ENCODE results near the gene CCL21.
A peak's percentile ranks its signal among the peaks of the same experiment; 100 is the strongest.

Gene CCL21

DNA sequence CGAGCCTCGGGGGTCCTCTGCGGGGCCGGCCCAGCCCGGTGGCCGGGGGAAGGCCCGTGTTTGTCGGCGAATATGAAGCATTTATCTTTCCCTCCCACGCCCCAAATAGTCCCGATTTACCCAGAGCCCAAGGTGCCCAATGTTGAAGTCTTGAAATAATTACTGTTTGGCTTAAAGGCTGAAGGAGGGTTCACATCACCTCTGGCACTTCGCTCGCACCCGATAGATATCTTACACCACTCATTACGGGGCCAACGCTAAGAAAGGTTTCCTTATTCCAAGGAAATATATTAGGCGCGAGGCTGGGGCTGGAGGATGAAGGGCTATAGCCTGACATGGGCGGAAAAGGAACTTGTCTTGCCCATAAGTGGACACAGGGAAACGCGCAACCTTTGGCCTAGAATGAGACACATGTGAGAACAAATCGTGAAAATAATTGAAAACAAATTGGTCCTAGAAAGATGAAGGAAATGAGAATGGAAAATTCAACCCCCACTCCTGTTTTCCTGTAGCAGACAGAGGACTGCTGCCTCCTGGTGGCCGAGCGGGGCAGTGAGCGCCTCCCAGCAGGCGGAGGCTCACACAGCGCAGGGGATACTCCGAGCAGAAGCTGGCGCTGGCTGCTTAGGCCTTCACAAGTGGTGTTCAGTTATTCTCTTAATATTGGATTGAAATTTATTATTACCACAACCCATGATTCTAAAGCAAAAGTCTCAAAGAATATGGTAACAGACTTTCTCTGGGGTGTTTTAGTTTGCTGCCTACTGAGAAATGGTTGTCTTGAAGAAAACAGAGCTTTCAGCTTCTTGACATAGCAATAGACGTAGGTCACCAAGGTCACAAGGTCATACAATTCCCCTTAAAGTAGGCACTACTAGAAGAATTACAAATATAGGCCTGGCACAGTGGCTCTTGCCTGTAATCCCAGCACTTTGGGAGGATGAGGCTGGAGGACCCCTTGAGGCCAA is 7.9 kb downstream of the CCL21 start:
- peak; percentile 69 for DNase-seq

DNA sequence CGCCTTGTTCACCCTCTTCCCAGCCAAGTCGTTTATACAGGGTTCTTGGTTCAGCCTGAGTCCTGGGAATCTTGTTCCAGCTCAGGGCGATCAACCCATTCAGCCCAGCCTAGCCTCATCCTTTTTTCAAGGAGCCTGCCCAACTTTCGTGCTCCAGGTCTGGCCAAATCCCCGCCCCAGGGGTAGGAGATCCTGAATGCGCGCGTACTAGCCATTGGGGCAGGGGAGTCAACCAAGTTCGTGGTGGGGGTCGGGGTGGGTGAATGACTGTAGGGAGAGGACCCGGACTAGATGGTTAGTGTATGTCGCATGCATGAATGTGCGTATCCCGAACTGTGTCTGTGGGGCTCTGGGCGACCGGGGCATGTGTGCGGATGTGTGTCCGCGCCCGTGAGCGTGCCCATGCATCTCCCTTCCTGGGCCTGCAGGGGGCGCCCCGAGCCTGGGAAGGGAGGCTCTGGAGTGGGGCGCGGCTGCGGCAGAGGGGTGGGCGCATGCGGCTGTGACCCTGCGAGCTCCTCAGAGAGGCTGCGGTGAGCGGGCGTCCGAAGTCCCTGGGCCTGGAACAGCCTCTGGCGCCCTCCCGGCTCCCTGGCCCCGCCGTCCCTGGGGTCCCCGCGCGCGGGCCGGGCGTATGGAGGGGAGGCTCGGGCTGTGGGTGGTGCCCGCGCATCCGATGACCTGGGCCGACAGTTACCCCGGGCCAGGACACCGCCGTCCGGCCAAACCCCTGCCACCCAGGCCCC is 8.7 kb downstream of the CCL21 start:
- peak; percentile 63 for DNase-seq

DNA sequence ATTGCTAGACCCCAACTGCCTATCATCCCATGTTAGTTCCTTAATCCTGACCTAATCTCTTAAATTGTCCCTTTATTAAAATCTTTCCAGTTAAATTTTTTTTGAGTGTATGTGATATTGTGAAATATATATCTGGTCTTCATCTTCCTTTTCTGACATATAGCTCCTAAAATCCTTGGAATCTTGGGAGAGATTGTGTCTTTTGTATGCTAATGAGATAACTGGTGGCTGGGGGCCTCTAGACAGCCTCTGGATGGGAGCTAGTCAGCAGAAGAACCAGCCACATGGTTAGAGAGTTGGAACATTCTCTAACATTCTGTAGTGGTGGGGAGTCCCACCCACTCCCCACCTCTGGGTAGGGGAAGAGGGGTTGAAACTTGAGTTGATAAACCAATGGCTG is 15.1 kb downstream of the CCL21 start:
- DNase-seq = no peak

DNA sequence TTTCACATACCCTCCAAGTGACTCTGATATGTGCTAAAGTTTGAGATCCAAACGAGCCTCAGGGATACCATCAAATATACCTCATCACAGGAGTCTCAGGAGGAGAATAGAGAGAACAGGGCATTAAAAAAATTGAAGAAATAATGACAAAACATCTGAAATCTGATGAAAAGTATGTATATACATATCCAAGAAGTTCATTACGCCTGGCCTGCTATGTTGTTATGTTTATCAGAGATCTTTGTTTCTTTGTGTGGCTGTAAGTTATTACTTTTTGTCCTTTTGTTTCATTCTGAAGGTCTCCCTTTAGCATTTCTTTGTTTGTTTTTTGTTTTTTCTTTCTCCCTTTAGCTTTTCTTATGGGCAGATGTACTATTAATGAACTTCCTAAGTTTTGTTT is 16.4 kb downstream of the CCL21 start:
- DNase-seq = no peak

DNA sequence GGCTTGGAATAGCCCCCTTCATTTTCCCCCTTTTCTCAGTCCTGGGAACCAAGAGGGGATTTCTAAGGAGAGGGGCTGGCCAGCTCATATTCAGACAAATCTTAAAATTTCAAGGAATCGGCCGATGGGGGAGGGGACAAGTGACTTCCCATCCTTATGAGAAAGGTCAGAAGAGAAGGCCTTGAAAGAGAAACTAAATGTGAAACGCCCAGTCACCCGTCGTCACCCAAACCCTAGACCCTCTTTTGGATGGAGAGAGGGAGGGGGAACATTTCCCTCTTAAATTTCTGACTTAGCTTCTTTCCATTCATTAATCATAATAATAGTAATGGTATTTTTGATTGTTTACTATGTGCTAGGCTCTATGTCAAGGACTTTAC is 18.0 kb downstream of the CCL21 start:
- no peak for DNase-seq

DNA sequence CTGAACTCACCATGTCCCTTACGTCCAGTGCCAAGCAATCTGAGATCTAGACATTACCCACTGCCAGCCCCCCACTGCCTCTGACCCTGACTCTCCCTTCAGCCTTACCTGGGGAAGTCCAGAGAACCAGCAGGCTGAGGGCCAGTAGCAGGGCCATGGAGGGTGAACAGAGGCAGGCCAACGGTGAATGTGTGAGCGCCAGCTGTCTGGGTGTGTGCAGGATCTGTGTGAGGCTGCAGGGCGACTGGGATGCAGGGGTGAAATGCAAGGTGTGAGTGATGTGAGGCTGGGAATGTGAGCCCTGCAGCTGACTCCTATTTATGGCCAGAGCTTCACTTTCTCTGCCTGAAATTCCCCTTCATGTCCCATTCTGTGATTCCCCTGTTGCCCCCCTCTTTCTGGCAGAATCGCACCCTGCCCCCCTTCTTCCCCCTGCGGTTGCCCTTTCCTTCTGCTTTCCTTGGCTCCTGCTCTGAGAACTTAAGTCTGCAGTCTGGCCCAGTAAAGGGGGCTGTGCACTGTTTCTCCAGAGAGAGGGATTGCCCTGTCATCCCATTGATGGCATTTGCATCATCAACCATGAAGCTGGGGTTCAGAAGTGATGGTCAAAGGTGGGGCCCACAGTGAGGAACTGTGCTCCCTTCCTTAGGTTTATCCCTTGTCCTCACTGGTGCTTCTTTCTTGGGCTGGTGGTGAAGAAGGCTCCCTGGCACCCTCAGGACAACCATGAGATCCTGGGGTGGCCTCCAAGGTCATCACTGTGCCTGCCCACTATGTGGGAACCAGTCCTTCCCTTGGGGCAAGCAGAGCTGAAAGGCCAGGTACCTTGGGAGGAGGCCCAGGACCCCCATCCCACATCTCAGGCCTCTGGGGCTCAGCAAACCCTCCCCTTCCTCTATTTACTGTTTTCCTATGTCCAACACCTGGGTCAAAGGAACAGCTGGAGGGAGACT is 18.7 kb downstream of the CCL21 start, which contains the start of gene CCL19:
Gene CCL19, minus strand, starts transcription at position 294 of the 953 bp plus-strand sequence. Its CDS starts 137 bp downstream, at position 157.
- DNase-seq = no peak

DNA sequence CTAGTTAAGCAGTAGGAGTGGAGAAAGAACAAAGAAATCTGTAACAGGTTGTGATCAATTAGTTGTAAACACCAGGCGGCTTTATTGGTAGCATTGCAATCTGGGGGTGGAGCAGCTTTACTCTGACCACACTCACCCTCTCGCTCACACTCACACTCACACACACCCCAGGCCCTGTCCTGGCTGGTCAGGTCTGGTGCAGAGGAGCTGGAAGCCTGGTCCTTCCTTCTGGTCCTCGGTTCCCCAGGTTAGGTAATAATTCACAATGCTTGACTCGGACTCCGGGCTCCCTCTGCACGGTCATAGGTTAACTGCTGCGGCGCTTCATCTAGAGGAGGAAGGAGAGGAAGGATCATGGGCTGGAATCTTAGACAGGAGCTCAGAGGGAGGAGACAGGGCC is 20.4 kb downstream of the CCL21 start:
- DNase-seq = no peak

DNA sequence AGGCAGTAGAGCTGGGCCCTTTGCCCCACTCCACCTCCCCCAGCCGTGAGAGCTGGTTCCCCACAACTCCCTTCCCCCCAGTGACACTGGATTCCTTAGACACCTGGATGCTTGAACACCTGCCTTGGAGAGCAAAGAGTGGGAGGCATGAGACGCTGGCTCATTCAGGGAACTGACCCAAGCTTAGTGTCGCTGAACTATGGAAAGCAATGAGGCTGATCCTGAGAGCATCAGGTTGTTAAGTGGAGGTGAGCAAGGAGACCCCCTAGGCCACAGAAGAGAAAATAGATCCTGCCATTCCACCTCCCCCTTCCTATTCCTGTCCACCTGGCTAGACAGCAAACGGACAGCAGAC is 20.8 kb downstream of the CCL21 start:
- DNase-seq = no peak

DNA sequence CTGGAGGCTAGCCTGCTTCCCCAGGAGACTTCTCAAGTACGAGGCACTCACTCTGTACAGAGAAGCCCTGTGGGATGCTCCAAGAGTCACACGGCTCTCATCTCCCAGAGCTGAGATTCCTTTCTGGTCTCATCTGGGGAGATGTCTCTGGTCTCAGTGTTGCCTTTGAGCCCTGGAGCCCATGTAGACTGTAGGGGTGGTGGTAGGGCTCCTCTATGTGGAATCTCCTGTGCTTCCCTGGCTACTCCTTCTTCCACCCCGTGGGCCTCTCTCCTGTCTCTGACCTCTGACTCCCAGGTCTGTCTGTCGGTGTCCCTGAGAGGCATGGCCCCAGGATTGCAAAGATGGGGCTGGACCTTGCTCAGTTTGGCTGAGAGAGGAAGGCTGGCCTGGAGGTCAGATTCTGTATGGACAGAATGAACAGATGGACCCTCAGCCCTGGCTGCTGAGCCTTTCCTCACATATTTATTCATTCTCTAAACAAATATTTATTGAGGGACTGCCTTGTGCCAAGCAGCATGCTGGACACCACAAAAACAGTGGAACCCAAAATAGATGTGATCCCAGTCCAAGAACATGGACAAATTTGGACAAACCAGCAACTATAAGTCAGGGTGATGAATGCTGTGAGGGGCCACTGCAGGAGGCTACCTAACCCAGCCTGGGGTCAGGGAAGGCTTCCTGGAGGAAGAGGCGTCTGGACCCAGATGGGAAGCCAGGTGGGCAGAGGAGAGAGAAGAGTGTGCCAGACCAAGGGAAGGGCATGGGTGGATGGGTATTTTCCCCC is 21.4 kb downstream of the CCL21 start:
- DNase-seq = no peak

DNA sequence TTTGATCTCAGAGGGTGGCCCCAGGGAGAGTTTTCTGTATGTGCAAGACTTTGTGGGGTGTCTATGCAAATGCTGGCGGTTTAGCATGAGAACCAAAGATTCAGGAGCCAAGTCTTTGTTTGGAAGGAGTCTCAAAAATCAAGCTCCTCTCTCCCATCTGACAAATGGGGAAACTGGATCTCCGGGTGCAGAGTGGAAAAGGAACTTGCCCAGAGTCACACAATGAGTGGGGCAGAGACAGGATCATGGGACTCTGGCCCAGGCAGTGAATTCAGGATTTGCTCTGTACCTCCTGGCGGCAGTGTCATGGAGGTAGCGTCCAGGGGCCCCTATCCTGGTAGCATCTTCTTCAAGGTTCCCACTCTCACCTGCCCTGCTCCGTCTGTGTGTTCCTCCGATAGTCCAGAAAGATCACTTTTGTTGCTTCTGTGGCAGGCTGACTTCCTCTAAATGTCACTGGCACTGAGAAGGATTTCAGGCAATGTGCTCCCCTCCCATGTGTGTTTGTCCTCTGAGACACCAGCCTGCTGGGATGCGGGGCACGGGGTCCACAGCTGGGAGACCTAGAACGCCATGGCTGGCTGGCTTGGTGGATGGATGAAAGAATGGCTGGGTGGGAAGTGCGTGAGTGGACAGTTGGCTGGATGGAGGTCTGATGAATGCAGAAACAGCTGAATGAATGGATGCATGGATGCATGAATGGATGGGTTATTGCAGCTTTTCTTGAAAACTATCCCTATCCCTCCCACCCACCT is 22.5 kb downstream of the CCL21 start:
- DNase-seq = no peak

DNA sequence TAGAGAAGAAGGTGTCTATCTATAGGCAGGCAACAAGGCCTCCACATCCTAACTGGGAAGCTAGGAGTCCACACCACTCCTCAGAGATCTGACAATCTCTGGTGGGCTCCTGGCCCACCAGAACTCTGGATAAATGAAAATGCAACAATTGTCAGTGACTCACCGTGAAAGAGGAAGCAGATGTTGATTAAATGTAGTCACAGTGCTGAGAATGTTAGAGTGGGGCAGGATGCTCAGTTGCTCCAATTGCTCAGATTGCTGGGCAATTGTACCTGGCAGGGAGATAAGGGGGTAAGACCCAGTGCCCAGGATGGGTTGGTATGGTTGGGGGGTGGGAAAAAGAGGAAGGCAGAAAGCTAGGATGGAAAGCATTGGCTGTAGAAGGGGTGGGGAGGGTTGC is 23.2 kb downstream of the CCL21 start:
- DNase-seq = no peak

DNA sequence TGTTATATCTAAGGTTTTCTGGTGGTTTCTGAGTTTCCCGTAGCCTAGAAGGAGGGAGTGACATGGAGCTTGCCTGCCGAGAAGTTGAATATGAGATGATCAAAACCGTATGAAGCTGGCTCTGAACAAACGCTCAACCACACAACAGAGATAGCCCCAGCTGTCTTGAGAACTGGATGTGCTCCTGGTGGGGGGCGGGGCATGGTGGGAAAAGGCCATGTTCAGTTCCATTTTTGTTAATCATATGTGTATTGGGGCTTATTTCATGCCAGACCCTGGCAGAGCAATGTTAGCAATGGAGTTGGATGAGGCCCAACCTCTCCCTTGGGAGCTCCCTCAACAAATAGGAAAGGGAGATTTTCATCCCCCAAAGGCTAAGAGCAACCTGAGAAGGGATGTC is 23.7 kb downstream of the CCL21 start:
- no peak for DNase-seq

DNA sequence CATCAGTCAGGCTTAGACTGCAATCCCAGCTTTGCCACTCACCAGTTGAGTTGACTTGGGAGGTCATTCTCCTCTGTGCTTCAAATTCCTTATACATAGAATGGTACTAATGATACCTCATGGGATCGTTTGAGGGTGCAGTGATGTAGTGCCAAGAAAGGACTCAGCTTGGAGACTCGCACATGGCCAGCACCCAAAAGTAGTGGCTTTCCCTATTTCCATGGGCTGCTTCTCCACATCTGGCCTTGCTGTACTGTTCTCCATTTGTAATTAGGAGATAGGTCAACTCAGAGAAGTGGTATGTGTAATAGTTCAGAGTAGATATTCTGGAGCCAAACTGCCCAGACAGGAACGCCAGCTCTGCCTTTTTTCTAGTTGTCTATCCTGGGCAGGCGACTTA is 24.3 kb downstream of the CCL21 start:
- DNase-seq = no peak

DNA sequence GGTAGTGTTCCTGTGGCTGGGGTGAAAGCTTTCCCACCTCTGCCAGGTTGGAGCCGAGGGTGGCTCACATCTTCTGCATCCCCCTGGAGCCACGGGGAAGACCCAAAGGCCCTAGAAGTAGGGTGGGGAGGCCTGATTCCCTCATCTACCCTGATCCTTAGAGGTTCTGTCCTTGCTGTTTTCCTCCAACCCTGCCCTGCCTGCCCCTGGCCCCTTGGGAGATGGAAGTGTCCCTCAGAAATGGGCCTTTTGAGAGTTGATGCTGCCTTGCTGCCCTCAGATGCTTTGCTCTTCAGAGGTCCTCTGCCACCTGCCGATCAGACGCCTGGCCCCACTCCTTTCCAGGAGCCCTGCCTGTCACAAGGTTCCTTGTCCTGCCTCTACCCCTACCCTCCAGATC is 25.1 kb downstream of the CCL21 start:
- DNase-seq = no peak

DNA sequence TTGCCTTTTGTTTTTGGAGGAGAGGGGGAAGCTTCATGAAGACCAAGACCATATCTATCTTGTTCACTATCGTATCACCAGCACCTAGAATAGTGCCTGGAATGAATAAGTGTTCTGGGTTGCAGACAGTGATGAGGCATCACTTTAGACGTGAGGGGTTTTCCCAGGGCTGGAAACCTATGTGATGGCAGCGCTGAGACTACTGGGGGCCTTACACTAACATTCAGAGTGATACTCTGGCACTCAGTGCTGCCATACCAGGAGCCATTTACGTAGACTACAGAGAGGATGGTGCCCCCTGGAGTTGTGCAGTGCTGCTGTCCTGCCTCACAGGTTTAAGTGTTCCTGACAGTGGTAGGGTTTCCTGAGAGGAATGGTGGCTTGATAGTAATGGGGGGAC is 25.8 kb downstream of the CCL21 start:
- no peak for DNase-seq

DNA sequence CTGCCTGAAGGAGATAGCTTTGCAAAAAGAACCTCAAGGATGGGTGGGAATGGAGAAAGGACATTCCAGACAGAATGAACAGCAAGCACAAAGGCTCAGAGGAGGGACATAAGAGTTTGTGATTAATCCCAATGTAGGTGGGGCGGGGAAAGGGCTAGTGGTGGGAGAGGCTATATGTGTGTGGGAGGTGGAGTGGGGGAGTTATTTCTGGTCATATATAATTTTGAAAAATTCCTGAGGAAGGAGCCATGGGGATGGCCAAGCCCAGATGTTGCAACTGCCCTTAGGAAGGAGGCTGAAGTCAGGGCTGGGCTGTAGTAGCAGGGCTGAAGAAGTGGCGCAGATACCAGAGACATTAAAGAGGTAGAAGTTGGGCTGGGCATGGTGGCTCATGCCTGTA is 34.1 kb downstream of the CCL21 start:
- DNase-seq = no peak

DNA sequence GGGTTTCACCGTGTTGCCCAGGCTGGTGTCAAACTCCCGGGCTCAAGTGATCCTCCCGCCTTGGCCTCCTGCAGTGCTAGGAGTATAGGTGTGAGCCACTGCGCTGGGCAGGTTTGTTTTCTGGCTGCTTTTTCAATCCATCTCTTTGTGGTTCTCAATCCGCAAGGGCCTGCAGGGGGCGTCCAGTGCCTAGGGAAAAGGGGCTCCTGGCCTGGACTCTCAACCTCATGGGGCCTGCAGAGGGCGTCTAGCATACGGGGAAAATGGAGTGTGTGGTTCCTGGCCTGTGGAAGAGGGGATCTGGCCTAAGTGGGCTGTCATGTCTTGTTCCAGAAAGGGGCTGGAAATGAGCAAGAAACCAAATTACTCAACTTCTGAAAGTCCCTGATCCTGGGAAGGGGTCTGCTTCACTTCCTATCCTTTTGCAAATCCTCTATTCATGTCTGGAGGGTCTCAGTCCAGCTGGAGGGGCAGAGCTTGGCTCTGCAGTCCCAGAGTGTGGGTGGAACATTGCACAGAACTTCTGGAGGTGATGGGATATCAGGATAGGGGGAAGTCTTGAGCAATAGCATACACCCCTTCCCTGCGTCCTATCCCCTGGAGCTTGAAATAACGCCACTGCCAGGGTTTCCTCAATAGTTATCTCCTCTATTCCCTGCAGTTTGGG is 34.8 kb downstream of the CCL21 start:
- peak; percentile 69 for DNase-seq

DNA sequence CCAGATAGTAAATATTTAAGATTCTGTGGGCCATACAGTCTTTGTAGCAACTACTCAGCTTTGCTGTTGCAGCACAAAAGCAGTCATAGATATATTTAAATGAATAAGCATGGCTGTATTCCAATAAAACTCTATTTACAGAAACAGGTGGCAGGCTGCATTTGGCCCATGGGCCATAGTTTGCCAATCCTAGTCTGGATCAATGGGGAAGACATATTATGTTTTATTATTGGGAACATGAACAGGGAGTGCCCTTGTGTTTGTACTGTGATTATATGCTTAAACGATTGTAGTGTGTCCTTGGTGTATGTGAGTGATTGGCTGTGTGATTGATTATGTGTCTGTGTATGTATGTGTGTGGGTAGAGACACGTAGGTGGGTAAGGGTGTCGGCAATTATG is 35.5 kb downstream of the CCL21 start:
- DNase-seq = no peak

DNA sequence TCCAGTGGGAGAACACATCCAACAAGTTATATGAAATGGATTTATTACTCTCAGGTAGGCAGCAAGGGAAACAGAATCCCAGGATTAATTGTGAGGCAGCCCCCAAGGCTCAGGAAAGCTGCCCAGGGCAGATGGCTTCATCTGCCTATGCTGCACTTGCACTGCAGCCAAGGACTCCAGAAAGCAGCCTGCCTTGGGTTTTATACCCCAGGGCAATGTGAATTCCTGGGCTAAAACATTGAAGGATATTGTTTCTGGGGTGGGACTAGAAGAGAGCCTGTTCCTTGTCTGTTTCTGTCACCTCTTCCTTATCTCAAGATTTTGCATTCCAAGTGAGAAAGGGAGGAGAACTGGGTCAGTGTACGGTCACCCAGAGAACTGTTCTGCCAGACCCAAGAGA is 38.6 kb downstream of the CCL21 start:
- DNase-seq = no peak

DNA sequence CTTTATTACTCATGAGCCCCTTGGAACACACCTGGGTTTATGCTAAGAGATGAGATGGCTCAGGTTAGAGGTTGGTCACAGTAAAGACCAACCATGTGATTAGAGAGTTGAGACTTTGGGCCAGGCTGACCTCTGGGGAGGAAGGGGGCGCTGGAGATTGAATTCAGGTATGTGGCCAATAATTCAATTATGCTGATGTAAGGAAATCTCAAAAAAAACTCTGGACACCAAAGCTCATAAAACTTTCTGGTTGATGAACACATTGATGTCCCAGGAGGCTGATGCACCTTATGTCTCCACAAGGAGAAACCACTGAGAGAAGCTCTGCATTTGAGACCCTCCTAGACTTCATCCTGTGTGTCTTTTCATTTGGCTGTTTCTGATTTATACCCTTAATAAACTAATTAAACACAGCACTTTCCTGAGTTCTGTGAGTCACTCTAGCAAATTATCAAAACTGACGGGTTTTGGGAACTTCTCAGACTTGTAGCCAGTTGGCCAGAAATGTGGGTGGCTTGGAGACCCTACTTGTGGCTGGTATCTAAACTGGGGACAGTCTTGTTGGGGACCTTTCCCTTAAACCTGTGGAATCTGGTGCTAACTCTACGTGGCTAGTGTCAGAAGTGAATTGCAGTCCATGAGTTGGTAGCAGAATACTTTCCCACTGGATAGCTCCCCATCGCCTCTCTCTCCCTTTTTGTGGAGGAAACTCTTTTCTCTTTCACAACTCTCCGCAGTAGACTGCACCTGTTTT is 40.0 kb downstream of the CCL21 start:
- no peak for DNase-seq
